ENCODE measurements around the gene NAGA.
"Not testable (repeated sequence)": the region's sequence is repeated elsewhere in the genome, so short reads cannot be mapped to it uniquely, and the experiment has no call there.

The NAGA gene

DNA sequence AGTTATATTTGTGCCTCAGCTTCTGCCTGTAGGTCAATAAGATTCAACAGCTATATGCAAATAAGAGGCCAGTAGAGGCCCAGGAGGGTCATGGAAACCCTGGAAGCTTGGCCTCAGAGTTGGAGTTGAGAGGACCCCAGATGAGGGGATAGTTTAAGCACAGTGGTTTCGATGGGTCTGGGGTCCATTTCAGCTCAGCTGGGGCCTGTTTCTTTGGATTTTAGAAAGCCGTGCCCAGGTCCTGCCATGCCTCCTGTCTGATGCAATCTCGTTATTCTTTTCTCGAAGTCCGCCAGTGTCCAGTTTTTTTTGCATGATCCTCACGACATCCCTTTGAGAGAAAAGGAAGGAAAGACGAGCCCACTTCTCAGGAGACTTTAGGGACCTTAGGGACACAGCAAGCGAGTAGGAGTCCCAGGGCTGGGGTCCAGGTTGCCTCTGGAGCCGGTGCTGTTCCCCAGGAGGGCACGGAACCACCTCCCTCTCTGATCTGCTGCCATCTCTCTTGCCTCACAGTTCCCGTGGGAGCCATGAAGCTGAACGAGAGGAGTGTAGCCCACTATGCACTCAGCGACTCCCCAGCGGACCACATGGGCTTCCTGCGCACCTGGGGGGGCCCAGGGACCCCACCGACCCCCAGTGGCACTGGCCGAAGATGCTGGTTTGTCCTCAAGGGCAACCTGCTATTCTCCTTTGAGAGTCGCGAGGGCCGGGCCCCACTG is 6.3 kb upstream of the NAGA start:
- in situ Hi-C loops (cut with HindIII; ENCODE audit: low sequenced_read_pairs) = no loop called here

DNA sequence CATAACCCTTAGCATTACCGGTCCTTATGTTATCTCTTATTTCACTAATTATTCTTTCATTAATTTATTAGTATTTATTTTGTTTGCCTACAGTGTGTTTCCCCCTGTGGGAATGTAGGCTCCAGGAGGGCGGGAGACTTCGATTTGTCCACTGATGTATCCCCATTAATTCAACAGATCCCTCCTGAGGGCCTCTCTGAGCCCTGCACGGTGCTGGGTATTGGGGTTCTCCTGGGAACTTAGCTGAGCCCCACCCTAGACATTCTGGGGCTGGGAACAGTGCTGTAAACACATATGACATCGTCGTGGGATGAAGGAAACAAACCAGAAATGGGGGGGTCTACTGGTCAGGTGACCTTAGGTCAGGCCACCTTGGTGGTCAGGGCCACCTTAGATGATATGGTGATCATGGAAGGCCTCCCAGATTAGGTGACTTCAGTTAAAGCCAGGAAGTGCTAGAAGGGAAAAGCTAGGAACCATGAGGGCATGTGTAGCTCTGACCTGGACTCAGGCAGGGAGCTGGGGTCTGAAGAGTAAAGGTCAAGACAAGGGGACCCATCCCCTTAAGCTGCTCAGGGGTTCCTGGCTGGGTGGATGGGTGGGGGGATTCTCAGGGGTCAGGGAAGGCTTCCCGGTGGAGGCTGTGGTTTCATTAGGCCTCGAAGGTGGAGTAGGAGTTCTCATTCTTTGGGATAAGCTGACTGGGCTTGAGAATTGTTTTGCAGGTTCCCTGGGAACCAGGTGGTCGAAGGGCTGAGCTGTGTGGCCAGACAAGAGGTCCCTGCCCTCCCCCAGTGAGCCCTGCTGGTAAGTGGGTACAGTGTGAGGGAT is 4.4 kb upstream of the NAGA start:
- in situ Hi-C loops (cut with HindIII; ENCODE audit: low sequenced_read_pairs) = no loop called here

DNA sequence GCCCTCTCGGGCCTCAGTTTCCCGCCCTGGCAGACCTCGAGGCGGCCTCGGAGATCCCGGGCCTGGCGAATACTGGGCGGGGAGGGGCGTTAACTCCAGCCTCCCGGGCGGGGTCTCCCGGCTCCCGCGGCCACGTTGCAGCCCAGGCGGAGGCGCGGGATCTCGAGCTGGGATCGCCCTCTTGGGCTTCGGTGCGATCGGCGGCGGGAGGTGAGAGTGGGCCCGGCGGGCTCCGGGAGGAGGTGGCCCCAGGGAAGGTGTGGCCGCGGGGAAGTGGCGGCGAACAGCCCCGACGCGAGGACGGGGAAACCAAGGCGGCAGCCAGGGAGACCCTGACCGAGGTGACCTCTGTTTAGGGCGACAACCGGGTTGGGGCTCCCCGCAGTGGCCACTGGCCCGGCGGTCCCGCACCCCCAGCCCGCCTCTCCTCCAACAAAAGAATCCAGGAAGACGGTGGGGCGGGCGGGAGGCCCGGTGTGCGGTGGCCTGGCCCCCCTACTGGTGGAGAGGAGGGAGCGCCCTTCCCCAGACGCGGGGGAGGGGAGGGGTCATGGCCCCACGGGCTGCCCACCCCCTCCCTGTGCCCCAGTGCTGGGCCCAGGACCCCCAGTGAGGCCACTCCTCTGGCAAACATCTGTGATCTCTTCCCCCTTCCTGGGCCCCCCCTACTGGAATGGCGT is 3.7 kb upstream of the NAGA start, which contains the start of gene PHETA2:
Gene PHETA2, plus strand, starts transcription at position 117 of the 680 bp plus-strand sequence. CDS start 3,046 bp downstream, outside the sequence.
- in situ Hi-C loops (cut with HindIII; ENCODE audit: low sequenced_read_pairs) = no loop called here

DNA sequence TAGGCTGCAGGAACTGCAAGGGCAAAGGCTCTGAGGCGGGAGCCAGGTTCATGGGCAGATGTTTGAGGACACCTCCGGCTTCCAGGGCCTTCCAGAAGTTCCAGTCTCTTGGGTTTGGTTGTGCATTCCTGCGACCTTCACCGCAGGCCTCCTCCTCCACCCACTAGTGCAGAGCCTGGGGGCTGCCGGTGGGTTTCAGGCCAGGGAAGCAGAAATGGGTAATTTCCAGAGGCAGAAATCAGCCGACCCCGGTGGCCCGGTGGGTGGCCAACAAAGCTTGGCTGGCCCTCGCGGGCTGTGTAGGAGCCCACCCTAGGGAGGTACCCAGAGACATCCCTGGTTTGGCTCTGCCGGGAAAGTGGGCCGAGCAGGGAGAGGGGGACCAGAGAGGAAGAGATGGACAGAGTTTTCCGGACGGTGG is 3.0 kb upstream of the NAGA start:
- in situ Hi-C loops (cut with HindIII; ENCODE audit: low sequenced_read_pairs) = no loop called here

- in situ Hi-C loops (cut with HindIII; ENCODE audit: low sequenced_read_pairs) = no loop called here
Measured at GRCh38 chr22:42072606-42073330, 2.2 kb upstream of the NAGA start.

DNA sequence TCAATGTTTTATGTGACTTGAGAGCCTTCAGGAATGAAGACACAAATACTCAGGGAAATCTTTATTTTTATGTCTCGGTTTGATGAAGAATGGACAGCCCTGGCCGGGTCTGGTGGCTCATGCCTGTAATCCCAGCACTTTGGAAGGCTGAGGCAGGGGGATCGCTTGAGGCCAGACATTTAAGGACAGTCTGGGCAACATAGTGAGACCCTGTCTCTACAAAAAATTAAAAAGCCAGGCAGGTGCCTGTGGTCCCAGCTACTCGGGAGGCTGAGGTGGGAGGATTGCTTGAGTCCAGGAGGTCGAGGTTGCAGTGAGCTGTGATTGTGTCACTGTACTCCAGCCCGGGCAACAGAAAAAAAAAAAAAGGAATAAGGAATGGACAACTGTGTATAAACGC is 896 bp upstream of the NAGA start:
- in situ Hi-C loops (cut with HindIII; ENCODE audit: low sequenced_read_pairs) = not testable (repeated sequence)

- in situ Hi-C loops (cut with HindIII; ENCODE audit: low sequenced_read_pairs) = no loop called here
Measured at GRCh38 chr22:42069801-42070516, 653 bp downstream of the NAGA start.

GRCh38 chr22:42068291-42068690 is 2.3 kb downstream of the NAGA start:
- in situ Hi-C loops (cut with HindIII; ENCODE audit: low sequenced_read_pairs) = no loop called here

DNA sequence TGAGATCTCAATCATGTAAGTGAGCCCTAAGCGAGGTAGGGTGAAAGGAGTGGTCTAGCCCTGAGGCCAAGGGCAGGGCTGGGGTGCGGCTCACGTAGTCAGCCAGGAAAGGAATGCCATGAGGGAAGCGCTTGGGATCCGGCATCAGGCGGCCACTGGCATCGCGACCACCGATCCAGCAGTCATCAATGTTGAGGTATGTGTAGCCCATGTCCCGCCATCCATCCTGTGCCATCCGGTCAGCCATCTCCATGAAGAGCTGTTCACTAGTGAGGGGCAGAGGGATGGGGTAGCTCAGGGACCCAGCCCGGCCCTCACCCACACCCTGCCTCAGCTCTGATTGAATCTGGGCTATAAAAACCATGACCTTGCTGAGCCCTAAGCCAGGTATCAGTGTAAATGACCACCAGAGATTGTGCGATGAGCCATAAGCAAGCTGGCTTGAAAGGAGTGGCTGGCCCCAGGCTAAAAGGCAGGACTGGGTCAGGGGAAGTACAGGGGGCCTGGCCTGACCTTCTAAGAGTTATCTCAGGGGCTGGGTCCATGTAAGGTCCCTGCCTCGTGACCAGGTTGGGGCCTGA is 2.9 kb downstream of the NAGA start:
- in situ Hi-C loops (cut with HindIII; ENCODE audit: low sequenced_read_pairs) = no loop called here

GRCh38 chr22:42066937-42067336 is 3.7 kb downstream of the NAGA start:
- in situ Hi-C loops (cut with HindIII; ENCODE audit: low sequenced_read_pairs) = no loop called here

DNA sequence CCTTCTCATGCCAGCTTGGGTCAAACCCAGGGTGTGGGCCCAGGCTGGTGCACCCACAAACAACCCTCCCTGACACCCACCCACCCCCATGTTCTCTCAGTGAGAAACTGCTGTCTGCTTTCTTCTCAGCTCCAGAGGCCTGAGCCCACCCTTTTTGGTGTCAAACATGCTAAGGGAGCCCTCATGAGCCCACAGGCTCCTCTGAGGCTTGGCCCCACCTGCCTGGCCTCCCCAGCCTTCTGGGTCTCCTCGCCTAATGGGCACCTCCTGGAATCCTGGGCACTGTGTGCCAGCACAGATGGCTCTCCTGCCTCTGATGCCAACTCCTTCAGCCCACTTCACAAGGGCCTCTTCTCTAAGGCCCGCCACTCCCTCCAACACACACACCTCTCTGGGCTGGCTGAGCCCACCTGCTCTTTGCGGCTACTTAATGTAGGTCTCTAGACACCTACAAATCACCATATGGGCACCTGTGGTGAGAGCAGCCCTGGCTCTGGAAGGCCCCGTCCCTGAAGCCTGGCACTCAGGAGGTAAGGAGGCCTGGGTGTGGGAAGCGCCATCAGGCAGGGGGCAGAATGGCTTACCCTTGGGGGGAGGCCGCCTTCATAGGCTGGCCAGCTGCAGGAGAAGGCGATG is 4.4 kb downstream of the NAGA start:
- in situ Hi-C loops (cut with HindIII; ENCODE audit: low sequenced_read_pairs) = no loop called here

GRCh38 chr22:42065438-42066125 is 5.0 kb downstream of the NAGA start:
- in situ Hi-C loops (cut with HindIII; ENCODE audit: low sequenced_read_pairs) = no loop called here

GRCh38 chr22:42064629-42065028 is 6.0 kb downstream of the NAGA start:
- in situ Hi-C loops (cut with HindIII; ENCODE audit: low sequenced_read_pairs) = no loop called here

GRCh38 chr22:42062506-42063170 is 8.0 kb downstream of the NAGA start:
- in situ Hi-C loops (cut with HindIII; ENCODE audit: low sequenced_read_pairs) = no loop called here

DNA sequence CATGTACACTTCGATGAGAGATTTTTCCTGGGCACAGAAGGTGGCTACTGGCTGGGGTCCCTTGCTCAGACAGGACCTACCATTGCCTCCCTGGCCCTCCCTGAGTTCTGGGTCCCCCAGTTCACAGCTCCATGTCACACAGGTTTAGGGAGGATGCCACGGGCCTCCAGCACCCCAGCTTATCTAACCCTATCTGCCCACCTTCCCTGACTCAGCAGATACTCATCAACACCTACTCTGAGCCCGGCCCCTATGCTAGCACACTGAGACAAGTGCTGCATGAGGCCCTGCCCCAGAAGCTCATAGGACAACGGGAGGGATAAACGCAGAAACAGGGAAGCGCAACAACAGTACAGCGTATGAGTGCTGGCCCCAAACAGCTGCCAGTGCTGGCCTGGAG is 9.6 kb downstream of the NAGA start:
- in situ Hi-C loops (cut with HindIII; ENCODE audit: low sequenced_read_pairs) = no loop called here

DNA sequence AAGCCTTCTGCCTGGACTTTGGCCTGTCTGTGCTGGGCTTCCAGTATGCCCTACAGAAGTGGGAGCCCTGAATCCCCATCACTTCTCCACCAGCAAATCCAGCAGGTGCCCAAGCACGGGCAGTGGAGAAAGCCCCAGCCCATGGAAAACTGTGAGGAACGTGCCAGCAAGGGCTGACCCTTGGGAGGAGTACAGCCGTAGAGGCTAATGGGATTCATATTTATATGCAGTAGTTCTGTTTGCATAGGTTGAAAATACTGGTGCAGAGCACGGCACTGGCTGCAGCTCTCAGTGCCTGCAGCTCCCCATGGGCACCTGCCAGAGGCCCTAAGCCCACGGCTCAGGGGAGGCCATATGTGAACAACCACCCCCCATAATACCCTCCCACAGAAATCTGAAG is 10.1 kb downstream of the NAGA start:
- in situ Hi-C loops (cut with HindIII; ENCODE audit: low sequenced_read_pairs) = no loop called here

GRCh38 chr22:42056757-42057511 is 13.7 kb downstream of the NAGA start:
- in situ Hi-C loops (cut with HindIII; ENCODE audit: low sequenced_read_pairs) = no loop called here

- in situ Hi-C loops (cut with HindIII; ENCODE audit: low sequenced_read_pairs) = no loop called here
Measured at GRCh38 chr22:42052765-42053164, 17.8 kb downstream of the NAGA start.

All from DLD1 (cell line).